Stimulated activated CD8-positive, alpha-beta memory T cell treated with anti-CD3 and anti-CD28 coated beads, Interleukin-7, amount 100 ng/mL, for 24 hours (primary cell): ENCODE data around the gene ANTKMT.
"Not testable (repeated sequence)": the region's sequence is repeated elsewhere in the genome, so short reads cannot be mapped to it uniquely, and the experiment has no call there.

Experiments
- DNase-seq: peaks from one replicate; pipeline ENCODE4 v3.0.0-alpha.2; 2020; ENCODE audit warnings: low read depth

Gene ANTKMT

GRCh38 chr16:743794-744500, 23.0 kb downstream of the ANTKMT start:
- no peak for DNase-seq

GRCh38 chr16:745739-746138, 24.8 kb downstream of the ANTKMT start:
- DNase-seq, result no peak

GRCh38 chr16:746637-747036, 25.7 kb downstream of the ANTKMT start:
- no peak for DNase-seq

GRCh38 chr16:747978-748746, 27.2 kb downstream of the ANTKMT start:
- DNase-seq, result no peak

- DNase-seq, result no peak
Measured at GRCh38 chr16:749010-749409, 28.1 kb downstream of the ANTKMT start.

- no peak for DNase-seq
Measured at GRCh38 chr16:750485-750884, 29.5 kb downstream of the ANTKMT start.

- DNase-seq, result no peak
Measured at GRCh38 chr16:751152-752006, 30.4 kb downstream of the ANTKMT start.

GRCh38 chr16:752007-752312, 31.0 kb downstream of the ANTKMT start:
- DNase-seq, result no peak

- DNase-seq, result not testable (repeated sequence)
Measured at GRCh38 chr16:754121-754607, 33.2 kb downstream of the ANTKMT start.

GRCh38 chr16:754656-755055, 33.7 kb downstream of the ANTKMT start:
- no peak for DNase-seq

- no peak for DNase-seq
Measured at GRCh38 chr16:756428-756827, 35.5 kb downstream of the ANTKMT start.

- DNase-seq, result no peak
Measured at GRCh38 chr16:759110-759910, 38.4 kb downstream of the ANTKMT start.

- DNase-seq, result no peak
Measured at GRCh38 chr16:760065-760464, 39.1 kb downstream of the ANTKMT start.

- no peak for DNase-seq
Measured at GRCh38 chr16:760545-761343, 39.8 kb downstream of the ANTKMT start, which contains the start of gene MSLN. Gene MSLN, plus strand, starts transcription at chr16:760734. Its CDS starts 1,947 bp downstream, at chr16:762681.

GRCh38 chr16:761625-762513, 40.9 kb downstream of the ANTKMT start:
- no peak for DNase-seq

GRCh38 chr16:762595-763268, 41.8 kb downstream of the ANTKMT start:
- no peak for DNase-seq

GRCh38 chr16:763369-764183, 42.6 kb downstream of the ANTKMT start:
- DNase-seq, result no peak

- DNase-seq, result no peak
Measured at GRCh38 chr16:764184-764750, 43.3 kb downstream of the ANTKMT start.
